ENCODE results near the gene SLC2A6.

Gene SLC2A6

GRCh38 chr9:133478851-133479711 lies at the start of gene SLC2A6:
Gene SLC2A6, minus strand, starts transcription at chr9:133479099. Its CDS starts 40 bp downstream, at chr9:133479059.
- peak; percentile 76 to 84 for DNase-seq (ENCODE audit: low read depth in 2 of 2)

GRCh38 chr9:133528001-133528875 lies 49.3 kb upstream of the SLC2A6 start:
- no peak for DNase-seq (ENCODE audit: low read depth in 2 of 2)

GRCh38 chr9:133527444-133527920 lies 48.6 kb upstream of the SLC2A6 start:
- DNase-seq (ENCODE audit: low read depth in 2 of 2), result no peak

GRCh38 chr9:133526721-133527321 lies 47.9 kb upstream of the SLC2A6 start:
- DNase-seq (ENCODE audit: low read depth in 2 of 2), result no peak

GRCh38 chr9:133525677-133526076 lies 46.8 kb upstream of the SLC2A6 start:
- DNase-seq (ENCODE audit: low read depth in 2 of 2), result no peak

GRCh38 chr9:133524679-133525228 lies 45.9 kb upstream of the SLC2A6 start, which contains the start of gene MYMK:
Gene MYMK, minus strand, starts transcription at chr9:133524959. Its CDS starts 115 bp downstream, at chr9:133524844.
- DNase-seq (ENCODE audit: low read depth in 2 of 2), result no peak

GRCh38 chr9:133524146-133524545 lies 45.2 kb upstream of the SLC2A6 start:
- DNase-seq (ENCODE audit: low read depth in 2 of 2), result no peak

GRCh38 chr9:133523106-133523505 lies 44.2 kb upstream of the SLC2A6 start:
- no peak for DNase-seq (ENCODE audit: low read depth in 2 of 2)

- DNase-seq (ENCODE audit: low read depth in 2 of 2), result no peak
These were observed 43.4 kb upstream of the SLC2A6 start for GRCh38 chr9:133522073-133522910.

- no peak for DNase-seq (ENCODE audit: low read depth in 2 of 2)
These were observed 42.5 kb upstream of the SLC2A6 start for GRCh38 chr9:133521122-133522072.

- no peak for DNase-seq (ENCODE audit: low read depth in 2 of 2)
These were observed 41.4 kb upstream of the SLC2A6 start for GRCh38 chr9:133520121-133520835.

GRCh38 chr9:133519693-133520092 lies 40.8 kb upstream of the SLC2A6 start:
- no peak for DNase-seq (ENCODE audit: low read depth in 2 of 2)

- no peak for DNase-seq (ENCODE audit: low read depth in 2 of 2)
These were observed 40.0 kb upstream of the SLC2A6 start for GRCh38 chr9:133518706-133519449.

- DNase-seq (ENCODE audit: low read depth in 2 of 2), result no peak
These were observed 39.3 kb upstream of the SLC2A6 start for GRCh38 chr9:133518200-133518599.

GRCh38 chr9:133517711-133518110 lies 38.8 kb upstream of the SLC2A6 start:
- DNase-seq (ENCODE audit: low read depth in 2 of 2), result no peak

- DNase-seq (ENCODE audit: low read depth in 2 of 2), result no peak
These were observed 38.1 kb upstream of the SLC2A6 start for GRCh38 chr9:133516961-133517350.

- no peak for DNase-seq (ENCODE audit: low read depth in 2 of 2)
These were observed 37.5 kb upstream of the SLC2A6 start for GRCh38 chr9:133516256-133516960.
